ENCODE results near the gene CAMP.
A peak's percentile ranks its signal among the peaks of the same experiment; 100 is the strongest.

Gene CAMP

GRCh38 chr3:48214225-48214624, 9.1 kb upstream of the CAMP start:
- no peak for DNase-seq (ENCODE audit: low read depth)

- DNase-seq (ENCODE audit: low read depth) = no peak
Measured at GRCh38 chr3:48215019-48215418, 8.3 kb upstream of the CAMP start.

- DNase-seq (ENCODE audit: low read depth) = no peak
Measured at GRCh38 chr3:48215466-48215865, 7.8 kb upstream of the CAMP start.

- DNase-seq (ENCODE audit: low read depth) = no peak
Measured at GRCh38 chr3:48215876-48216275, 7.4 kb upstream of the CAMP start.

- no peak for DNase-seq (ENCODE audit: low read depth)
Measured at GRCh38 chr3:48217449-48217848, 5.8 kb upstream of the CAMP start.

GRCh38 chr3:48218537-48218936, 4.8 kb upstream of the CAMP start:
- no peak for DNase-seq (ENCODE audit: low read depth)

- DNase-seq (ENCODE audit: low read depth) = no peak
Measured at GRCh38 chr3:48219543-48219942, 3.8 kb upstream of the CAMP start.

- no peak for DNase-seq (ENCODE audit: low read depth)
Measured at GRCh38 chr3:48220746-48221145, 2.5 kb upstream of the CAMP start.

- DNase-seq (ENCODE audit: low read depth) = no peak
Measured at GRCh38 chr3:48225587-48225986, 2.3 kb downstream of the CAMP start.

GRCh38 chr3:48226939-48227338, 3.6 kb downstream of the CAMP start:
- DNase-seq (ENCODE audit: low read depth) = no peak

- DNase-seq (ENCODE audit: low read depth) = no peak
Measured at GRCh38 chr3:48232232-48232631, 8.9 kb downstream of the CAMP start.

GRCh38 chr3:48232734-48233133, 9.4 kb downstream of the CAMP start:
- DNase-seq (ENCODE audit: low read depth) = peak; percentile 19

GRCh38 chr3:48233542-48233941, 10.2 kb downstream of the CAMP start:
- DNase-seq (ENCODE audit: low read depth) = no peak

GRCh38 chr3:48236531-48236930, 13.2 kb downstream of the CAMP start:
- DNase-seq (ENCODE audit: low read depth) = no peak

GRCh38 chr3:48238531-48239085, 15.3 kb downstream of the CAMP start:
- DNase-seq (ENCODE audit: low read depth) = no peak

GRCh38 chr3:48240000-48240963, 17.0 kb downstream of the CAMP start:
- DNase-seq (ENCODE audit: low read depth) = no peak

- DNase-seq (ENCODE audit: low read depth) = no peak
Measured at GRCh38 chr3:48241796-48242455, 18.6 kb downstream of the CAMP start.

GRCh38 chr3:48243886-48244285, 20.6 kb downstream of the CAMP start:
- DNase-seq (ENCODE audit: low read depth) = no peak

GRCh38 chr3:48244461-48244860, 21.2 kb downstream of the CAMP start:
- no peak for DNase-seq (ENCODE audit: low read depth)

GRCh38 chr3:48245136-48245535, 21.8 kb downstream of the CAMP start:
- DNase-seq (ENCODE audit: low read depth) = no peak

- no peak for DNase-seq (ENCODE audit: low read depth)
Measured at GRCh38 chr3:48247401-48247811, 24.1 kb downstream of the CAMP start.

GRCh38 chr3:48248095-48248850, 25.0 kb downstream of the CAMP start:
- no peak for DNase-seq (ENCODE audit: low read depth)
